Caco-2 (cell line): ENCODE measurements around the gene HSDL2. TPM values are rescaled to one million over a fixed set of nuclear protein-coding genes. Genes with fewer than 3 reads are reported as not detected.
"Not testable (repeated sequence)": the region's sequence is repeated elsewhere in the genome, so short reads cannot be mapped to it uniquely, and the experiment has no call there.

Experiments used
- BruUV-seq: library from RNA; stranded (reverse); fragments of 400-500 nt; replicated peaks from 2 replicates; lab custom pipeline; 2021; lab: Mats Ljungman, UMichigan
- CTCF ChIA-PET: fragments of 300-600 bp; sonication (Branson Sonifier 250); formaldehyde crosslinking; loops from one replicate; lab custom pipeline; 2022; ENCODE audit warnings: antibody characterized with exemption; lab: Charles Lee
- POLR2A ChIA-PET: fragments of 300-600 bp; sonication (Branson Sonifier 250); formaldehyde crosslinking; loops from one replicate; lab custom pipeline; 2022; ENCODE audit warnings: antibody characterized with exemption; lab: Charles Lee
- DNase-seq, 2 experiments: peaks; one replicate each; pipeline versions ENCODE4 v3.0.0 to v3.0.0-alpha.2; 2020 to 2022
- H3K27me3 ChIP-seq: replicated peaks from 2 replicates; pipeline ENCODE4 v1.6.0; 2011; ENCODE audit warnings: low read length; ENCODE audit not compliant: control insufficient read depth, insufficient read depth
- H3K36me3 ChIP-seq: 2 replicates; pipeline ENCODE4 v1.5.1; 2011; ENCODE audit warnings: low read length; ENCODE audit not compliant: control insufficient read depth, insufficient read depth
- H3K4me1 ChIP-seq: fragments of 250-450 bp; sonication (Bioruptor Pico); 2 replicates; pipeline ENCODE4 v1.5.1; 2020; ENCODE audit warnings: mild to moderate bottlenecking
- H3K4me3 ChIP-seq: 2 replicates; pipeline ENCODE4 v1.5.1; 2011; ENCODE audit warnings: low read depth, mild to moderate bottlenecking, control low read depth, low read length
- H3K9me3 ChIP-seq: fragments of 250-450 bp; sonication (Bioruptor Pico); 2 replicates; pipeline ENCODE4 v1.5.1; 2020; ENCODE audit warnings: mild to moderate bottlenecking, moderate library complexity
- H3K27ac Mint-ChIP-seq: one replicate; pipeline ENCODE4 v1.8.0; 2022; ENCODE audit warnings: mixed read lengths; ENCODE audit not compliant: unreplicated experiment
- H3K27me3 Mint-ChIP-seq: one replicate; pipeline ENCODE4 v1.8.0; 2022; ENCODE audit warnings: mixed read lengths; ENCODE audit not compliant: insufficient read depth, unreplicated experiment
- H3K36me3 Mint-ChIP-seq: one replicate; pipeline ENCODE4 v1.8.0; 2022; ENCODE audit warnings: mild to moderate bottlenecking, mixed read lengths; ENCODE audit not compliant: insufficient read depth, unreplicated experiment
- H3K4me1 Mint-ChIP-seq: one replicate; pipeline ENCODE4 v1.8.0; 2022; ENCODE audit warnings: low read depth, mixed read lengths; ENCODE audit not compliant: unreplicated experiment
- H3K4me3 Mint-ChIP-seq: one replicate; pipeline ENCODE4 v1.8.0; 2022; ENCODE audit warnings: mild to moderate bottlenecking, moderate library complexity, mixed read lengths; ENCODE audit not compliant: unreplicated experiment
- H3K9me3 Mint-ChIP-seq: one replicate; pipeline ENCODE4 v1.8.0; 2022; ENCODE audit warnings: mixed read lengths; ENCODE audit not compliant: unreplicated experiment
- CTCF ChIP-seq, 2 experiments: fragments of 200-600 bp in 1 of 2; IDR thresholded peaks; 1 replicate in 1 of 2; 2 replicates in 1 of 2; pipeline versions ENCODE4 v1.5.1 to v1.8.0; 2011 to 2022; ENCODE audit warnings: antibody characterized with exemption in 1 of 2, control low read depth in 1 of 2, inconsistent platforms in 1 of 2, low read depth in 1 of 2, low read length in 1 of 2, mild to moderate bottlenecking in 1 of 2, moderate library complexity in 1 of 2; ENCODE audit not compliant: insufficient read depth in 1 of 2, severe bottlenecking in 1 of 2, unreplicated experiment in 1 of 2
- intact Hi-C: fragments of 100-400 bp; cut with micrococcal nuclease; formaldehyde crosslinking; loops from one replicate; pipeline ENCODE4 v1.10.0; 2022; ENCODE audit not compliant: unreplicated experiment
- total RNA-seq: library from RNA; stranded (reverse); gene quantifications from 2 replicates; pipeline ENCODE4 v1.2.3, GENCODE V29; 2022

Gene HSDL2
- total RNA-seq, 1 experiment from 2014 or later, result 134 TPM

- TF ChIP-seq CTCF (IDR thresholded peaks at IDR 0.05; ENCODE audit: insufficient read depth in 1 of 2, low read depth in 1 of 2, low read length in 1 of 2, severe bottlenecking in 1 of 2, unreplicated experiment in 1 of 2), result no peak
- no peak overlapping the region for H3K27ac Mint-ChIP-seq
- H3K27me3 Mint-ChIP-seq, result no peaks in the 10 kb centered on the region
- H3K4me3 Mint-ChIP-seq, result no peak overlapping the region
- DNase-seq, result no peak
- H3K4me3 ChIP-seq, result no peak overlapping the region
- H3K9me3 ChIP-seq, result peaks cover 13% of the 10 kb centered on the region
- H3K27me3 ChIP-seq, result no peaks in the 10 kb centered on the region
- H3K9me3 Mint-ChIP-seq, result no peaks in the 10 kb centered on the region
- POLR2A ChIA-PET, result no interaction called here
- no peaks in the 10 kb centered on the region; the same call in 1 of the 2 replicates for H3K36me3 ChIP-seq
- peaks cover 55% of the 10 kb centered on the region for H3K36me3 Mint-ChIP-seq
- CTCF ChIA-PET, result interaction anchor here (0.7 kb wide), 1 partner anchor 217 kb away, joined by 3 read pairs; no protein-coding TSS in a partner anchor
- no TSS peak for BruUV-seq
- H3K4me1 Mint-ChIP-seq, result peaks cover 14% of the 10 kb centered on the region
- peaks cover 39% of the 10 kb centered on the region for H3K4me1 ChIP-seq
- intact Hi-C loops, result no loop called here
These were observed 7.2 kb downstream of the HSDL2 start for GRCh38 chr9:112387115-112387514.

GRCh38 chr9:112389897-112390296 is 10.0 kb downstream of the HSDL2 start:
- H3K27me3 Mint-ChIP-seq, H3K4me3 ChIP-seq, H3K27ac Mint-ChIP-seq, BruUV-seq, H3K27me3 ChIP-seq, CTCF ChIA-PET, H3K36me3 ChIP-seq, POLR2A ChIA-PET, intact Hi-C loops, DNase-seq, H3K4me3 Mint-ChIP-seq: not testable (repeated sequence)
- Mint-ChIP-seq H3K4me1 (peaks cover 20% of the 10 kb centered on the region), H3K36me3 (peaks cover 69% of the 10 kb centered on the region), H3K9me3 (peaks cover 15% of the 10 kb centered on the region)
- peaks cover 20% of the 10 kb centered on the region for H3K9me3 ChIP-seq
- H3K4me1 ChIP-seq, result peaks cover 30% of the 10 kb centered on the region

GRCh38 chr9:112391936-112392560 is 12.1 kb downstream of the HSDL2 start:
- DNase-seq, result peak; percentile 86 to 87
- POLR2A ChIA-PET, CTCF ChIA-PET, H3K36me3 ChIP-seq, H3K27me3 ChIP-seq, H3K4me3 ChIP-seq, BruUV-seq, H3K27me3 Mint-ChIP-seq: not testable (repeated sequence)
- Histone ChIP-seq H3K4me1 (peaks cover 30% of the 10 kb centered on the region), H3K9me3 (peaks cover 20% of the 10 kb centered on the region)
- Mint-ChIP-seq H3K36me3 (peaks cover 76% of the 10 kb centered on the region), H3K4me3 (peak overlapping the region; percentile 2), H3K4me1 (peaks cover 21% of the 10 kb centered on the region), H3K27ac (peak overlapping the region; percentile 33), H3K9me3 (peaks cover 19% of the 10 kb centered on the region)
- intact Hi-C loops, result loop anchor here (1.0 kb wide), 1 partner anchor 10 kb away; no protein-coding TSS in a partner anchor

- H3K27ac Mint-ChIP-seq, result peak overlapping the region; percentile 60
- peaks cover 26% of the 10 kb centered on the region for H3K4me1 Mint-ChIP-seq
- intact Hi-C loops, CTCF ChIA-PET, DNase-seq, H3K27me3 ChIP-seq, H3K27me3 Mint-ChIP-seq, H3K4me3 Mint-ChIP-seq, H3K4me3 ChIP-seq, BruUV-seq, POLR2A ChIA-PET, H3K36me3 ChIP-seq: not testable (repeated sequence)
- peaks cover 28% of the 10 kb centered on the region for H3K9me3 Mint-ChIP-seq
- Histone ChIP-seq H3K9me3 (peaks cover 20% of the 10 kb centered on the region), H3K4me1 (peaks cover 30% of the 10 kb centered on the region)
- peaks cover 76% of the 10 kb centered on the region for H3K36me3 Mint-ChIP-seq
These were observed 13.2 kb downstream of the HSDL2 start for GRCh38 chr9:112393146-112393545.
